ENCODE results near the gene ASS1.
"Not testable (repeated sequence)": the region's sequence is repeated elsewhere in the genome, so short reads cannot be mapped to it uniquely, and the experiment has no call there.

The ASS1 gene

GRCh38 chr9:130419521-130420035, 25.2 kb upstream of the ASS1 start:
- DNase-seq = no peak

DNA sequence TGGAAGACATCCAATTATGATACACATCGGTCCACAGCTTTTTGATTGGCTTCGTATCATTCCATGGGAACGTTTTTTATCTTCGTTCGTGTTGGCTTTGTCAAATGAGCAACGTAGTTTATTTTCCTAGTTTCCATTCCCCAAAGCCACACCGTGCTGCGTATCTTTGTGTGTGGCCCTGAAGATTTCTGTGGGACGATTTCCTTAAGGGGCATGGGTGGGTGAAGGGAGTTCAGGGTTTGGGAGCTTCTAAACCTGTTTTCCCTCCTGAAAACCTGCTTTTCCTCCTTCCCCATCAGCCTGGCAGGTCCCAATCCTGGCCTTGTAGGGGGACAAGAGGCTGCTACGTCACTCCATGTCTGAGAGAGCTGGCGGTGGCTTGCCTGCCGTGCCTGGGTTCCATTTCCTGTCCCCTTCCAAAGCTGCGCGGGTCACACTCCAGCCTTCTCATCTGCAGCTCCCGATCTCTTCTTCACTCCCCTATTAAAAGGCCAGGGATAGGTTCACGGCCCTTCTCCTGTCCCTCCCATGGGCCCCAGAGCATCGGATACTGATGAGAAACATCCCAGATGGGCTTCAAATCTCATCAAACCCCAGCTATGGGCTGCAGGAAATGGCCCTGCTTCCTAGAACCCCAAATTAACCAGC, 23.5 kb upstream of the ASS1 start:
- DNase-seq = no peak

DNA sequence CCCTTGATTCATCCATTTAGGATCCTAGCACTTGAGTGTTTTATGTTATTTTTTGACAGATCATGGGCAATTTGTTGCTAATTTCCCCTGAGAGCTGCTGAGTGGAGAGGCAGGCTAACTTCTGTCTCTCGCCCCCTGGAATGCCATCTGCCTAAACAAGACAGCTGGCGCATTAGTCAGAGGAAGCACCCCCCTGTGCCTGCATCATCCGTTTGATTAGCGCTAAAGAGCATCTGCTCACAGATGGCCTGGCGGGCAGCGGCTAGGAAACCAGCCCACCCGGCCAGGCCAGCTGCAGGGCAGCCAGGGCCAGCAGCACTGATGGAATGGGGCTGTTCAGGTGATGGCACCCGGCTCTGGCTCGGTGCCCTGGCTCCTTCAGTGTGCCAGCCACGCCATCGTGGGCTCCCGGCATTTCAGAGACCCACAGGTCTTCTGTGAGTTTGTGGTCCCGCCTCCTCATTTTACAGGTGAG, 22.9 kb upstream of the ASS1 start:
- no peak for DNase-seq

- DNase-seq = no peak
These were observed 22.2 kb upstream of the ASS1 start for GRCh38 chr9:130422546-130422945.

GRCh38 chr9:130423272-130423671, 21.5 kb upstream of the ASS1 start:
- no peak for DNase-seq

DNA sequence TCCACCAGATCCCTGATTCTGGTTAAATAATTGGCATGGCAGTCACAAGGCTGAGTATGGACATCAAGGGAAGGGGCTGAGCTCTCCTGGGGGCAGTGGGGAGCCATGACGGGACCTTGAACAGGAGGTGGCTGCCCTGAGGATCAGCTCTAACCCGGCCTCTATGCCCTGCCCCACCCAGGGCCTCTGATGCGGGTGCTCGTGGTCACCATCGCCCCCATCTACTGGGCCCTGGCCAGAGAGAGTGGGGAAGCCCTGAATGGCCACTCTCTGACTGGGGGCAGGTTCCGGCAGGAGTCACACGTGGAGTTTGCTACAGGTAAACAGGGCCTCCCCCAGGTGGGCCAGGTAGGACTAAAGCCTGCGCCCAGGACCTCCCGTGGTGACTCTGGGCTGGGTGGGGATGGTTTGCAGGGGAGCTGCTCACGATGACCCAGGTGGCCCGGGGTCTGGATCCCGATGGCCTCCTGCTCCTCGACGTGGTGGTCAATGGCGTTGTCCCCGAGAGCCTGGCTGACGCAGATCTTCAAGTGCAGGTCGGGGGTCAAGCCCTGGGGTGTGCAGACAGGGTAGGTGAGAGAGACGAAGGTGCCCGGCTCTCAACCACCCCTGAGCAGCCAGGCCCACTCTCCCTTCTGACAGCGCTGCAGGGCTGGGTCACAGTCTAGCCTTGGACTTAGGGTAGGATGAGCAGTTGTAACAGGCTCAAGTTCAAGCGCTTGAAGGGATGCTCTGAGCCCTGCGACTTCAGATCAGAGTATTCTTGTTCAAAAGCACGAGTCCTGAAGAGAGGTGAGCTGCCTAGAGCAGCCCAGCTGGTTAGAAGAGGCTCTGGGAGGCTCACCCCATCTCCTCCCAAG, 19.9 kb upstream of the ASS1 start:
- no peak for DNase-seq

- no peak for DNase-seq
These were observed 18.9 kb upstream of the ASS1 start for GRCh38 chr9:130425741-130426466.

GRCh38 chr9:130426467-130426773, 18.3 kb upstream of the ASS1 start:
- DNase-seq = no peak

DNA sequence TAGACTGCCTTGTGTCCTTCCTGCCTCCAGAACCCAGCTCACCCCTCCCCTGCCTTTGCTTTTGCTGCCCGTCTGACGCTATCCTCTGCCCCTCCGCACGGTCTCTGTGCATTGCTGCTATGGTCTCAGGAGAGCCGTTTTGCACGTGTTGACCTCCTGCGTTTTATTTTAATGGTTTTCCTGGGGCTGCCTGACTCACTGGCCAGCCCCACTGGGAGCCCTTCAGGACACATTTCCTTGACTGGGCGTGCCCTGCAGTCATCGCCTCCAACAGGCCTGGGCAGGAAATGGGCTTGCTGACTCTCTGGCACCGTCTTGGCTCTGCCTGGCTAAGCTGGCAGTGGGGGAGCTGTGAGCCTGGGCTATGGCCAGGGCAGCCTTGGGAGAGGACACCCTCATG, 17.9 kb upstream of the ASS1 start:
- no peak for DNase-seq

DNA sequence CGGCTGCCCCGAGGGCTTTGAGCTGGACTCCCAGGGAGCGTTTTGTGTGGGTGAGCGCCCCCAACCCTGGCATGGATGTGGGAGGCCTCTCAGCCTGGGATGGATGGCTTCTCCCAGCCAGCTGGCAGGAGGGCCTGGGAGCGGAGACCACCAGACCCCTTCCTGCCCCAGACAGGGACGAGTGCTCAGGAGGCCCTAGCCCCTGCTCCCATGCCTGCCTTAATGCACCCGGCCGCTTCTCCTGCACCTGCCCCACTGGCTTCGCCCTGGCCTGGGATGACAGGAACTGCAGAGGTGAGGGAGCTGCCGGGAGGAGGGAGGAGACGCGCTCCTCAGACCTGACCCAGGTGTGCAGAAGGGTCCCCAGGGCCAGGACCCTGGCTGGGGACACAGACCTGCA, 17.4 kb upstream of the ASS1 start:
- DNase-seq = no peak

- DNase-seq = no peak
These were observed 16.6 kb upstream of the ASS1 start for GRCh38 chr9:130428086-130428665.

DNA sequence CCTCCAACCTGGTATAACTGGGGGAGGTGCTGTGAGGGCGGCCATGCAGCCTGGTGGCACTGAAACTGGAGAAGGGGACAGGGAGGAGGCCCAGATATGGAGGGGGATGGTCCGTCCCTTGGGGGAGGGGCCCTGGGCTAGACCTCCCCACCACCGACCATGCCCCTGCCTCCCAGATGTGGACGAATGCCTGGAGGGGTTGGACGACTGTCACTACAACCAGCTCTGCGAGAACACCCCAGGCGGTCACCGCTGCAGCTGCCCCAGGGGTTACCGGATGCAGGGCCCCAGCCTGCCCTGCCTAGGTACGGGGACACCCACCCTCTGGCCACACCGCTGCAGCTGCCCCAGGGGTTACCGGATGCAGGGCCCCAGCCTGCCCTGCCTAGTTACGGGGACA, 15.4 kb upstream of the ASS1 start:
- no peak for DNase-seq

- DNase-seq = no peak
These were observed 14.9 kb upstream of the ASS1 start for GRCh38 chr9:130429831-130430230.

- DNase-seq = no peak
These were observed 14.5 kb upstream of the ASS1 start for GRCh38 chr9:130430232-130430631.

- no peak for DNase-seq
These were observed 13.8 kb upstream of the ASS1 start for GRCh38 chr9:130430734-130431535.

GRCh38 chr9:130431536-130432303, 13.0 kb upstream of the ASS1 start:
- DNase-seq = no peak

DNA sequence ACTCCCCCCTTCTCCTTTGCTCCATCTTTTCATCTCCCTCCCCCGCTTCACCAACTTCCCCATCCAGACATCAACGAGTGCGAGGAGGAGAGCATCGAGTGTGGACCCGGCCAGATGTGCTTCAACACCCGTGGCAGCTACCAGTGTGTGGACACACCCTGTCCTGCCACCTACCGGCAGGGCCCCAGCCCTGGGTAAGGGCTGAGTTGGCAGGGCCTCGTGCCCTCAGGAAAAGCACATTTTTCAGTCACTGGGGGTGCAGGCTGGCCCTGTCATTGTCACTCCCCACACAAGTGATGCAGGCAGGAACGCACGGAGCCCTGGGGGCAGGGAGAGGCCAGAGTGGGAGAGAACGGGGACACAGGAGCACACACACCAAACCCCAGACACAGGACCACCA, 12.4 kb upstream of the ASS1 start:
- DNase-seq = no peak

- no peak for DNase-seq
These were observed 12.0 kb upstream of the ASS1 start for GRCh38 chr9:130432796-130433167.

- DNase-seq = peak; percentile 63
These were observed 11.4 kb upstream of the ASS1 start for GRCh38 chr9:130433168-130433946.

- DNase-seq = no peak
These were observed 10.9 kb upstream of the ASS1 start for GRCh38 chr9:130433947-130434262.

GRCh38 chr9:130434656-130435055, 10.1 kb upstream of the ASS1 start:
- DNase-seq = not testable (repeated sequence)
